HepG2 (cell line): ENCODE data around the gene HACE1. TPM values are rescaled to one million over a fixed set of nuclear protein-coding genes. Genes with fewer than 3 reads are reported as not detected.
A peak's percentile ranks its signal among the peaks of the same experiment; 100 is the strongest.
"Not testable (repeated sequence)": the region's sequence is repeated elsewhere in the genome, so short reads cannot be mapped to it uniquely, and the experiment has no call there.

ENCODE experiments used
- ATAC-seq: fragments of 200-7000 bp; cut with Tn5 transposase; 3 replicates; pipeline ENCODE4 v1.9.1; 2020; ENCODE audit warnings: mild to moderate bottlenecking, moderate library complexity
- BruUV-seq: library from RNA; stranded (reverse); fragments of 400-500 nt; replicated peaks from 2 replicates; lab custom pipeline; 2021; lab: Mats Ljungman, UMichigan
- CTCF ChIA-PET: fragments of 300-600 bp; formaldehyde crosslinking; extraction: SDS; loops from one replicate; lab custom pipeline; 2021; ENCODE audit warnings: low total read pairs, inconsistent platforms, low intra/inter-chr PET ratio; lab: Yijun Ruan, JAX
- POLR2A ChIA-PET: fragments of 350-600 bp; sonication (Branson Sonifier 250); formaldehyde crosslinking; loops from one replicate; lab custom pipeline; 2020; ENCODE audit warnings: antibody characterized with exemption, inconsistent platforms; lab: Yijun Ruan, JAX
- DNase-seq: peaks from one replicate; pipeline ENCODE4 v3.0.0-alpha.2; 2015; ENCODE audit warnings: low spot score
- FAIRE-seq: peaks from 3 replicates; lab custom pipeline; 2011; peaks lifted over from hg19 to GRCh38; lab: Jason Lieb, UNC
- H2AFZ ChIP-seq: one replicate; pipeline ENCODE4 v1.6.1; 2011; ENCODE audit warnings: low read length, inconsistent platforms
- H3K27ac ChIP-seq: fragments of 300-600 bp; 3 replicates; pipeline ENCODE4 v1.8.0; 2011; ENCODE audit warnings: mixed run types, mild to moderate bottlenecking, mixed read lengths, low read length, inconsistent platforms; ENCODE audit not compliant: insufficient read depth; ENCODE audit errors: extremely low read length
- H3K27me3 ChIP-seq, 2 experiments: fragments of 200-600 bp in 1 of 2; 2 replicates in 1 of 2; 3 replicates in 1 of 2; pipeline versions ENCODE4 v1.6.0 to v1.8.0; 2011; ENCODE audit warnings: low read length in 2 of 2, mild to moderate bottlenecking in 2 of 2, moderate library complexity in 2 of 2, inconsistent platforms in 1 of 2; ENCODE audit not compliant: insufficient read depth in 2 of 2, control insufficient read depth in 1 of 2
- H3K36me3 ChIP-seq, 2 experiments: fragments of 200-600 bp in 1 of 2; replicated peaks in 1 of 2; 2 replicates in 1 of 2; 3 replicates in 1 of 2; pipeline versions ENCODE4 v1.5.1 to v1.8.0; 2011; ENCODE audit warnings: low read length in 2 of 2, inconsistent platforms in 1 of 2; ENCODE audit not compliant: insufficient read depth in 2 of 2, control insufficient read depth in 1 of 2
- H3K4me1 ChIP-seq: 2 replicates; pipeline ENCODE4 v1.5.1; 2012; ENCODE audit warnings: low read length, inconsistent platforms; ENCODE audit not compliant: insufficient read depth
- H3K4me2 ChIP-seq: 2 replicates; pipeline ENCODE4 v1.6.0; 2011; ENCODE audit warnings: low read depth, low read length, inconsistent platforms
- H3K4me3 ChIP-seq, 3 experiments: fragments of 200-600 bp in 1 of 3; sonication (generic), shearing (Covaris generic) in 1 of 3; replicated peaks in 1 of 3; 2 replicates each; pipeline ENCODE4 v1.5.1; 2011 to 2016; ENCODE audit warnings: low read length in 3 of 3, inconsistent platforms in 2 of 3, low read depth in 2 of 3, mild to moderate bottlenecking in 2 of 3, control low read depth in 1 of 3, mixed read lengths in 1 of 3; ENCODE audit not compliant: insufficient read depth in 1 of 3
- H3K79me2 ChIP-seq: one replicate; pipeline ENCODE4 v1.6.1; 2011; ENCODE audit warnings: low read length, inconsistent platforms; ENCODE audit not compliant: insufficient read depth
- H3K9ac ChIP-seq: 2 replicates; pipeline ENCODE4 v1.6.0; 2011; ENCODE audit warnings: mild to moderate bottlenecking, low read depth, low read length, inconsistent platforms; ENCODE audit not compliant: insufficient read depth
- H3K9me3 ChIP-seq: 2 replicates; pipeline ENCODE4 v1.5.1; 2012; ENCODE audit warnings: mild to moderate bottlenecking, low read length
- H4K20me1 ChIP-seq: 2 replicates; pipeline ENCODE4 v1.6.0; 2011; ENCODE audit warnings: inconsistent platforms, mild to moderate bottlenecking, low read length, moderate library complexity; ENCODE audit not compliant: insufficient read depth
- CEBPG ChIP-seq: IDR thresholded peaks from 2 replicates; pipeline ENCODE4 v1.6.1; 2016
- CREB1 ChIP-seq, 2 experiments: fragments of 450-650 bp in 1 of 2; IDR thresholded peaks; 2 replicates each; pipeline ENCODE4 v1.6.1; 2016 to 2017; ENCODE audit warnings: control low read depth in 1 of 2, mild to moderate bottlenecking in 1 of 2, missing compliant biosample characterization in 1 of 2, missing genetic modification characterization in 1 of 2
- DPF2 ChIP-seq: sonication (generic); formaldehyde crosslinking; IDR thresholded peaks from 2 replicates; pipeline ENCODE4 v1.4.0; 2020; ENCODE audit warnings: mild to moderate bottlenecking, low read depth, missing genetic modification reagents, borderline replicate concordance
- FOXP1 ChIP-seq, 2 experiments: fragments of 450-650 bp in 1 of 2; IDR thresholded peaks; 2 replicates each; pipeline ENCODE4 v1.6.1; 2017 to 2018; ENCODE audit warnings: antibody characterized with exemption in 1 of 2
- FOXP4 ChIP-seq: sonication (generic); formaldehyde crosslinking; IDR thresholded peaks from 2 replicates; pipeline ENCODE4 v1.4.0; 2020; ENCODE audit warnings: missing genetic modification reagents
- MBNL3 ChIP-seq: fragments of 250-450 bp; sonication (Bioruptor Pico); conservative IDR thresholded peaks from 2 replicates; pipeline ENCODE4 v1.8.0; 2022; ENCODE audit warnings: mild to moderate bottlenecking, inconsistent platforms
- RFX1 ChIP-seq: fragments of 450-650 bp; IDR thresholded peaks from 2 replicates; pipeline ENCODE4 v1.6.1; 2017
- WGBS: methylation state at CpG from one replicate; pipeline ENCODE4 v1.1.6; 2017; ENCODE audit warnings: low lambda C conversion rate; 5-methylcytosine and 5-hydroxymethylcytosine counted together
- in situ Hi-C: cut with HindIII; loops from 2 replicates; pipeline ENCODE4 v1.10.0; 2017; ENCODE audit warnings: low pct_unique_long_range_greater_than_20kb; ENCODE audit not compliant: extremely low pct_ligation_motif_present
- intact Hi-C: fragments of 100-400 bp; cut with micrococcal nuclease; formaldehyde crosslinking; loops from one replicate; pipeline ENCODE4 v1.10.0; 2022; ENCODE audit not compliant: unreplicated experiment
- polyA plus RNA-seq, 8 experiments: library from polyadenylated mRNA; depleted of rRNA in 3 of 8; stranded (reverse) in 7 of 8; unstranded in 1 of 8; fragments of >200 nt; fragmentation: Illumina TruSeq in 4 of 8; extraction: Trizol in 4 of 8; gene quantifications; 2 replicates each; pipeline versions ENCODE4 v1.2.1 to v1.2.3, GENCODE V29; 2011 to 2016; ENCODE audit warnings: low read depth in 4 of 8, missing spikeins in 1 of 8, mixed read lengths in 1 of 8; ENCODE audit not compliant: insufficient read depth in 1 of 8
- total RNA-seq, 5 experiments: library from RNA; depleted of rRNA; stranded (reverse); fragments of >200 nt; fragmentation: Illumina TruSeq; extraction: Trizol; gene quantifications; 2 replicates each; pipeline ENCODE4 v1.2.3, GENCODE V29; 2016; ENCODE audit warnings: low read depth in 1 of 5

HACE1 gene
- total and polyA plus RNA-seq, 2 of the 13 experiments (the other 11 are each of a cell fraction or from before 2014, with no cell fraction given): 8.9 to 11.4 TPM

- H3K27ac ChIP-seq: peak overlapping the region; percentile 69
- BruUV-seq; POLR2A ChIA-PET; intact Hi-C loops; H3K9ac ChIP-seq; H2AFZ ChIP-seq; H3K4me3 ChIP-seq; CTCF ChIA-PET; H4K20me1 ChIP-seq; H3K79me2 ChIP-seq; H3K27me3 ChIP-seq; DNase-seq; in situ Hi-C loops; H3K36me3 ChIP-seq; H3K9me3 ChIP-seq; FAIRE-seq; TF ChIP-seq FOXP1, CREB1 (IDR thresholded peaks at IDR 0.05): not testable (repeated sequence)
- peak; percentile 46 for ATAC-seq
- peak overlapping the region; percentile 49 for H3K4me2 ChIP-seq
- H3K4me1 ChIP-seq: peaks cover 45% of the 10 kb centered on the region
- WGBS: 70% methylated on average over 5 of the region's 5 CpGs
- TF ChIP-seq CEBPG (CRISPR knock-in tag) (peak; percentile 69), FOXP1 (CRISPR knock-in tag; IDR thresholded peaks at IDR 0.05) (peak; percentile 60), FOXP4 (CRISPR knock-in tag) (peak; percentile 33; the same call in 1 of the 2 replicates), CREB1 (CRISPR knock-in tag; IDR thresholded peaks at IDR 0.05) (0 out of 2 replicates have a peak, but pooled peaks have one; percentile 19), RFX1 (0 out of 2 replicates have a peak, but pooled peaks have one; percentile 9), DPF2 (CRISPR knock-in tag) (0 out of 2 replicates have a peak, but pooled peaks have one; percentile 7)
Measured at GRCh38 chr6:104836479-104837020, 23.2 kb downstream of the HACE1 start.

GRCh38 chr6:104835782-104836181, 23.9 kb downstream of the HACE1 start:
- peak overlapping the region; percentile 69 for H3K27ac ChIP-seq
- no peaks in the 10 kb centered on the region for H3K9me3 ChIP-seq
- H3K4me1 ChIP-seq: peaks cover 45% of the 10 kb centered on the region
- H3K27me3 ChIP-seq: no peaks in the 10 kb centered on the region
- no peak overlapping the region for H3K4me2 ChIP-seq
- CTCF ChIA-PET: no interaction called here
- no peaks in the 10 kb centered on the region for H3K79me2 ChIP-seq
- H3K4me3 ChIP-seq: no peak overlapping the region
- POLR2A ChIA-PET: no interaction called here
- intact Hi-C loops: no loop called here
- ATAC-seq (no peak), DNase-seq (no peak)
- H3K36me3 ChIP-seq: peaks cover 0 to 9% of the 10 kb centered on the region in 2 experiments; a peak in 2 of 5 replicates
- no peak overlapping the region for H2AFZ ChIP-seq
- in situ Hi-C loops: no loop called here
- no peak for TF ChIP-seq MBNL3 (CRISPR knock-in tag)
- TF ChIP-seq, all 625 proteins: peak for 0
- no TSS peak for BruUV-seq
- FAIRE-seq: no peak
- H3K9ac ChIP-seq: no peak overlapping the region
- H4K20me1 ChIP-seq: no peaks in the 10 kb centered on the region
